ENCODE data around the gene TAF12. TPM values are rescaled to one million over a fixed set of nuclear protein-coding genes. Genes with fewer than 3 reads are reported as not detected.
A peak's percentile ranks its signal among the peaks of the same experiment; 100 is the strongest.
"Not testable (repeated sequence)": the region's sequence is repeated elsewhere in the genome, so short reads cannot be mapped to it uniquely, and the experiment has no call there.

TAF12 gene
- total RNA-seq, 1 donor from 2014 or later, result 16.5 TPM

DNA sequence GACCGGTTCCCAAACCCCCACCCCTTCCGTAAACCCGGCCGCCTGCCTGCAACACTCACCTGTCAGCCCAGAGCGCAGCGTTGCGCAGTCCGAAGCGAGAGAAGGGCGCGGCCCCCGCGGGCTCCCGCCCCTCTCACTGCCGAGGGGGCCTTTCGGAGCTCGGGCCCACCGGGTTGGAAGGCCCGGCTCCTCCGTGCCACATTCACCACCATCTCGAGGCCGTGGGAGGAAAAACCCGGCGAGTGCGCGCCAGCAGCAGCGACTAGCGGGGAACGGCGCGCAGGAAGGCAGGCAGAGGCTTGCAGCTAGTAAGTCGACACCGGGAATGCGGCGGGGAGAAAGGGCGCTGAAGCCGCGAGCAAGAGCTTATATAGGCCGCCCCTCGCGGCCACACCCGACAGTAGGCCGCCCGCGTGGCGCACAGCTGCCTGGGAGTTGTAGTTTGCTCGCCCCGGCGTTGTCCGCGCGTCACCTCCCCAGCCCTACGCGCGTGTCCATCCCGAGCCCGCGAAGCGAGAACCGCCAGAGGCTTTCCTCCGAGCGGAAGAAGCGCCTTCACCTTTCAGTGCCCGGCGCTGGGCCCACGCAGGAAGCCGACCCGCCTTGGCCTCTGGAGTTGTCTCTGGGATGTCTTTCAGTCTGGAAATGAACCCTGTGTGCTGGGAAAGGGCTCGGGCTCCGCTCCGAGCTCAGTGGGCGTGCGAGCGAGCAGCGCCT lies 61.2 kb downstream of the TAF12 start:
- ATAC-seq, result peak; percentile 97

DNA sequence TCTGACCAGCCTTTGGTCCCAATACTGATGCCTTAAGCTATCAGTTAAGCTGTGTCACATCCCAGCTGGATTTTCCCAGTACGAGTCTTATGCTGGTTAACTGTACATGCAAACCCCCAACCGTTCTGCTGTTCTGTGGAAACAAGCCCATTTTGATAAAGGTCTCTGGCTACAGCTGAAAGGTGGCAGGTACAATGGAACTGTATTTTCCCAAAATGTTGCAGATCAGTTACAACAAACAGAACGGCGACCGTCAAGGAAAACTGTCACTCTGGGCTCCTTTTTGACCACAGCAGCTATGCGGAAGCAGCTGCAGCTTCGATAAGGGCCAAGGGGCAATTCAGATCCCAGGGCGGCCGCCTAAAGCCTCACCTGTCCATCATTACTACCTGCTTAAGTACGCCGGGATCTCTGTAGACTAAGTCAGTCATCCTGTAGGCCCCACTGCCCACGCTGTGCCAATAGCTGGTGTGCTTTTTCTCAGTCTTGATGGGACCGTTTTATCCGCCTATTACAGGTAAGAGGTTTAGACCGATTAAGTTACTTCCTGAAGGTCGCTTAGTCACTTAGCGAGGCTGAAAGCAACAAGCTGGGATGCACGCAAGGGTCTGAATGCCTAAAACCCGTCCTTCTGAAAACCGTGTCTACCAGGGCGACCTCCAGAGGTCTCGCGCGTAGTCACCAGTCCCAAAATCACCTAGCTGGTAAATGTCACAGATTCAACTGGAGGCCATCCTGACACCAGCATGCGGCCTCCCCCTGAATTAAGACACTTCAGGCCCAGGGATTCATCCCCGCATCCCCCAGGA lies 61.9 kb downstream of the TAF12 start:
- peak; percentile 30 for ATAC-seq

DNA sequence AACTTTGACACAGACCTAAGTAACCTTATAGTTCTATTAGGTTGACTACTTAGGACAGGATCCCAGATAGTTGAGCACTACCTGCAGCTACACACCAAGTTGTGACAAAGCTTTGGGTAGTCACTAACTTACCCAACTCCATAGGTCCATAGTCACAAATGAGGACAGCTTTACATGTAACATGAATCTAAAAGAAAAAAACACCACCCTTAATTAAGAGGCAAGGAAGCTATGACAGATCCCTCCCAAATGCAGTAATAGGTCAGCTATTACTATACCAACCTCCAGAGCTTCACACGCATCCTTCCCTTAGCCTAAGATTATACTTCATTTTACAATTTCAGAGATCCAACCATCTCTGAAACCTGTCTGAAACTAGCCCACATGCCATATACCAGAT lies 63.5 kb downstream of the TAF12 start:
- ATAC-seq, result no peak

DNA sequence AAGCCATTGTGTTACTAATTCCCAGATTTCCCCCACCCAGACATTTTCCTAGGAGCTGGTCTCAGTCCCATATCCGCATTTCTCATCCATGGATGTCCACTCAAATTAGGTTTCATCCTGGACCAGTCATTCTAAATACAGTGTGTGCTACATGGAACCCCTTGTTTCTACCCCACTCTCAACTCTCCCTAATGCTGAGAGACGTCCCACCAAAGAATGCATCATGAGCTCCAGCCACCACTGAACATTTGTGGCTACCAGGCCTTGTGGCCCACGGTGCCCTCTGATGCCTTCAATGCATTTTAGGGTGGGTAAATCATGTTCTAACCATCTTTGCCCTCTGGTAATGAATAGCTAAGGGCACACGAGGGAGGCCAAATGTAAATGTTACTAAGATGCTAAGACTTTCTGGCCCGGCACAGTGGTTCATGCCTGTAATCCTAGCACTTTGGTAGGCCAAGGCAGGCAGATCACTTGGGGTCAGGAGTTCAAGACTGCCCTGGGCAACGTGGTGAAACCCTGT lies 64.1 kb downstream of the TAF12 start:
- ATAC-seq, result no peak

DNA sequence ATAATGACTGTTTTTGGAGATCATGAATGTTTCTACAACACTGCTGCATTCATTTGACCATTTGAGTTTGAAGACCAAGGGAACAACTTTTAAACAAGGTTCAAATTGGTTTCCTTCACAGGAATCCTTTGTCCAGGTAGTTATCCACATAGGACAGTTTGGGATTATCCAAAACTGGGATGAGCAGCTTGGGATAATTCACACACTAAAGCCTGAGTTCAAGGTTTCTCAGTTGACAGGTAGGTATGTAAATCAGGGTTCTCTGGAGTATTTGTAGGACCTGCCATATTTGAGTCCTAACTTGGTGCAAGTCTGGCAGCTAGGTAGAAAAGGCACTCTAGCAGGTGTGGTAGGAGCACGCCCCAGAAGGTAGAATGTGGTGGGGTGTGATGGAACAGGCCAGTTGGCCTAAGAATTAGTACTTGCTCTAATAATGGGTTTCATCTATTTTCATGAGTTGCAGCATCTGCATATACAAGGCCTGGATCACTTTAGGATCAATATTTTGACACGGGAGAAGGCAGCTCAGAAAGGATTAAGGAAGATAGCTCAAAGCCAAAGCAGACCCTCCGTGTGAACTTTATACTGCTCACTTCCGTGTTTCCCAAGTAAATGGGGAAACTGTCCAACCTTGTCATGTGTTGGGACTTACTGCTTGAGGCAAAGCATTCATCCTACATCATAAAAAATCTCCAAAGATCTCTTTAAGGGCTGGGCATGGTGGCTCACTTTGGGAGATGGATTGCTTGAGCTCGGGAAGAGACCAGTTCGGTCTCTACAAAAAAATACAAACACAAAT lies 64.9 kb downstream of the TAF12 start:
- ATAC-seq, result no peak

DNA sequence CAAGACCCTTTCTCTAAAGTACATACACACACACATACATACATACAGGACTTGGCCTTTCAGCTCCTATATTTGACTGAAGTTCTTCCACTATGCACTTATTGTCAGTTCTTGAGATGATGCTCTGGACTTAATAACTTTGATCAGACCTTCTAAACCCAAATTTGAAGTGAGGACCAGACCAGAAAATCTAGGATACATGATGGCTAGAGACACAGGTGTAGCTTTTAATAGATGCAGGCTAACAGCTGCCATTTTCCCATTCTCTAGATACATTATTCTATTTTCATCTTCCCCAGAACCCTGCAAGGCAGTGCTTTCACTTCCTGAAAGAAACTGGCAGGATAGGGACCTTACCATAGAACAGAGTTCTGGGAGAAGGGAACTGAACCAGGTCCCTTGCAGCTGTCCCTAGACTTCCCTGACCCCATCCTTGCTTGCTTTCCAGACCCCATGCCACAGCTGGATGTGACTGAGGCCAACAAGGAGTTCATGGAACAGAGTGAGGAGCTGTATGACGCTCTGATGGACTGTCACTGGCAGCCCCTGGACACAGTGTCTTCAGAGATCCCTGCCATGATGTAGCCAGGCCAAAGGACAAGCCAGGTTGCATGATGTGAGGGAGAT lies 65.7 kb downstream of the TAF12 start:
- ATAC-seq, result no peak

DNA sequence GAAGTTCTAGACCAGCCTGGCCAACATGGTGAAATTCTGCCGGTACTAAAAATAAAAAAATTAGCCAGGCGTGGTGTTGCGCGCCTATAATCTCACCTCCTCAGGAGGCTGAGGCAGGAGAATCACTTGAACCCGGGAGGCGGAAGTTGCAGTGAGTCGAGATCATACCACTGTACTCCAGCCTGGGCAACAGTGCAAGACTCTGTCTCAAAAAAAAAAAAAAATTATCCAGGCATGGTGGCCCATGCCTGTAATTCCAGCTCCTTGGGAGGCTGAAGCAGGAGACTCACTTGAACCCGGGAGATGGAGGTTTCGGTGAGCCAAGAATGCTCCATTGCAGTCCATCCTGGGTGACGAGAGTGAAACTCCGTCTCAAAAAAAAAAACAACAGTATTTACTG lies 69.3 kb downstream of the TAF12 start:
- ATAC-seq, result no peak

DNA sequence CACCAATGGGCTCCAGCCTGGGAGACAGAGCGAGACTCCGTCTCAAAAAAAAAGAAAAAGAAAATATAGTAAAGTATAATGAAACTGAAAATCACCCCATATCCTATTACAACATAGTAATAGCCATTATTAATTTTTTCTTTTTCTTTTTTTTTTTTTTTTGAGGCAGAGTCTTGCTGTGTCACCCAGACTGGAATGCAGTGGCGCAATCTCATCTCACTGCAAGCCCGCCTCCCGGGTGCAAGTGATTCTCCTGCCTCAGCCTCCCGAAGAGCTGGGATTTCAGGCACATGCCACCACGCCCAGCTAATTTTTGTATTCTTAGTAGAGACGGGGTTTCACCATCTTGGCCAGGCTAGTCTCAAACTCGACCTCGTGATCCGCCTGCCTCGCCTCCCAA lies 70.0 kb downstream of the TAF12 start:
- ATAC-seq, result not testable (repeated sequence)

DNA sequence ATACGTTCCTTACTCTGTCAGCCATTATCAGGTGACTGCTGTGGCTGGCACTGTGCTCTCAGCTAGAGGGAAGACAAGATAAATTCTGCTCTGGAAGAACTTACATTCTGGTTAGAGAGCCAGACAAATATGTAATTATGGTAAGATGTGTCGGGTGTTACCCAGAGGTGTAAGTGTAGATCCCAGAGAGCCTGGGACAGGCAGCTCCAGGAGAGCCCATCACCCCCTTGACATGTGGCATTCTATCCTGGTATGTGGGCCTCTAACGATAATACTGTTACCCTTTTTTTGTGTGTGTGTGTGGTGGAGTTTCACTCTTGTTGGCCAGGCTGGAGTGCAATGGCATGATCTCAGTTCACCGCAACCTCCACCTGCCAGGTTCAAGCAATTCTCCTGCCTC lies 71.0 kb downstream of the TAF12 start:
- ATAC-seq, result no peak

DNA sequence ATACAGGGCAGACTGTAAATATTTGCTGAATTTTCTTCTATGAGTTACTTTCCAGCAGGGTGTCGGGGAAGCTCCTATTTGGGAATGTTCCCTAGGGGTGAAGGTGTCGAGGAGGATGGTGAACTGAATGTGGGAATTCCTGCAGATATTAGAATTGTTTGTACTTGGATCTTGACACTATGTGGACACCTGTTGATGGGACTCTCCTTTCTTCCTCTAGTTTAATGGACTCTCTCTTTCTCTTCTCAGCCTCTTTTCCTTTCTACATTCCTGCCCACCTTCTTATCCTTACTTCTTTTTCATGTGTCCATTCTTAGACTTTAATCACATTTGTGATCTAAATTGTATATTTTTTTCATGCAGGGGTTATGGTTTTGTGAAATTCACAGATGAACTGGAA lies 75.9 kb downstream of the TAF12 start:
- ATAC-seq, result no peak

DNA sequence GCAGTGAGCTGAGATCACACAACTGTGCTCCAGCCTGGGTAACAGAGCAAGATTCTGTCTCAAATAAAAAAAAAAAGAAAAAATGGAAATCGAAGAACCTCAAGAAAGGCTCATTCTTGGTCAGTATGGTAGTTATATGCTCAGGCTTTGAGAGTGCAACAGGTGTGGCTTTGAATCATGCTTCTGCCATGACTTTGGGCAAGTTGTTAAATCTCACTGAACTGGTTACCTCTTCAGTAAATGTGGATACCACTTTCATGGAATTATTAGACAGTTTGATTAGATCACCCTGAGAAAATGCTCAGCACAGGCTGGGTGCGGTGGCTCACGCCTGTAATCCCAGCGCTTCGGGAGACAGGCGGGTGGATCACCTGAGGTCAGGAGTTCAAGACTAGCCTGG lies 77.1 kb downstream of the TAF12 start:
- ATAC-seq, result peak; percentile 86

DNA sequence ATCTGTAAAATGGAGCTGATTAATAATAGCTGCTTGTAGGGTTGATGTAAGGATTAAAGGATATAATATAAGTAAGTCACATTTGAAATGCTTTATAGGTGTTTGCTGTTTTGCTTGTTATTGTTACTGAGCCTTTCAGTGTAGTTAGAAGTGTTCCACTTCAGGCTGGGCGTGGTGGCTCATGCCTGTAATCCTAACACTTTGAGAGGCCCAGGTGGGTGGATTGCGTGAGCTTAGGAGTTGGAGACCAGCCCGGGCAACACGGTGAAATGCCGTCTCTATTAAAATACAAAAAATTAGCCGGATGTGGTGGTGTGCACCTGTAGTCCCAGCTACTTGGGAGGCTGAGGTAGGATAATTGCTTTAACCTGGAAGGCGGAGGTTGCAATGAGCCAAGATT lies 77.8 kb downstream of the TAF12 start:
- ATAC-seq, result no peak

DNA sequence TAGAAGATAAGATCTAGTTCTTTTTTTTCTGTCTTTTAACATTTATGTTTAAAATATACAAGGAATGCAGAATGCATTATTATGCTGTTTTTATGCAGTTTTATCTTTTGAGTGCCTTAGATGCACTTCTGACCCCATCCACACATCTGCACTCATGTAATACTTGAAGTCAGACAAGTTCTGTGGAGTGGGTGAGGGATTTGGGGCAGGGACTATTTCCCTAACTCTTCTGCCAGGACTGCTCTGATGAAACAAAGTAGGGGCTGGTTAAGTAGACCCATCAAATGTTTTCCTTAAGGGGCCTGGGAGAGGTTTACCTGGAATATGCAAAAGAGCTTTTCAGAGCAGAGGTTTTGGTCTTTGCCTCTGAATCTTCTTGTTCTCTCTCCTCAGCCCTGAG lies 78.6 kb downstream of the TAF12 start:
- no peak for ATAC-seq

DNA sequence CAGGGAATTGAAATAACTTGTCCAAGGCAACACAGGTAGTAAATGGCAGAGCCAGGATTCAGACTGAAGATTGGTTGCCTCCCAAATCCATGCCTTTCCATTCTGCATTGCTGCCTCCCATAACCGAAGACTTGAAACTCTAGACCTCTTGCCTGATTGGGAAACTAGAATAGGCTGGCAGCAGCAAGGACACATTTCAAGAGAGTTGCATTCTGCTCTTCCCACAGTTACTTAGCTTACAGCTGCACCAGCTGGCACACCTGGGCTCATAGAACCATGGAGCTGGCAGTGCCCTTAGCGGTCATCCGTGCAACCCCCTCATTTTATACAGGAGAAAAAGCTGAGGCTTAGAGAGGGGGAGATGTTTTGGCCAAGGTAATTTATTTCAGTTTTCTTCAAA lies 82.0 kb downstream of the TAF12 start:
- no peak for ATAC-seq

Other genes with a start within 250 kb of the TAF12 start
- 33.3 TPM for gene RCC1, start 137.0 kb downstream of the TAF12 start, total RNA-seq
- 24.3 TPM for gene TRNAU1AP, start 90.0 kb downstream of the TAF12 start, total RNA-seq
- 0.40 TPM for gene RAB42, start 50.8 kb downstream of the TAF12 start, total RNA-seq
- gene RNU11, start 5.5 kb upstream of the TAF12 start, total RNA-seq, result not detected
- gene GMEB1, start 25.7 kb upstream of the TAF12 start, total RNA-seq, result 11.1 TPM
- 61.2 TPM for gene YTHDF2, start 93.9 kb upstream of the TAF12 start, total RNA-seq
- not detected for gene OPRD1, start 169.1 kb upstream of the TAF12 start, total RNA-seq

Measured in esophagus mucosa (tissue), 1 donor.